Mucosa of gallbladder (tissue), 1 donor: Measurements from ENCODE around the gene BRPF1. TPM values are rescaled to one million over a fixed set of nuclear protein-coding genes. Genes with fewer than 3 reads are reported as not detected.
"Not testable (repeated sequence)": the region's sequence is repeated elsewhere in the genome, so short reads cannot be mapped to it uniquely, and the experiment has no call there.

Experiments
- DNase-seq: peaks from one replicate; pipeline ENCODE4 v3.0.0-alpha.2; 2020; ENCODE audit warnings: low spot score
- total RNA-seq: library from RNA; stranded (reverse); gene quantifications from one replicate; pipeline ENCODE4 v1.2.1, GENCODE V29; 2021
- donor health status: DM: no; HTN: no; CAD: no.

BRPF1 gene
- total RNA-seq, 1 donor from 2014 or later = 17.3 TPM

DNA sequence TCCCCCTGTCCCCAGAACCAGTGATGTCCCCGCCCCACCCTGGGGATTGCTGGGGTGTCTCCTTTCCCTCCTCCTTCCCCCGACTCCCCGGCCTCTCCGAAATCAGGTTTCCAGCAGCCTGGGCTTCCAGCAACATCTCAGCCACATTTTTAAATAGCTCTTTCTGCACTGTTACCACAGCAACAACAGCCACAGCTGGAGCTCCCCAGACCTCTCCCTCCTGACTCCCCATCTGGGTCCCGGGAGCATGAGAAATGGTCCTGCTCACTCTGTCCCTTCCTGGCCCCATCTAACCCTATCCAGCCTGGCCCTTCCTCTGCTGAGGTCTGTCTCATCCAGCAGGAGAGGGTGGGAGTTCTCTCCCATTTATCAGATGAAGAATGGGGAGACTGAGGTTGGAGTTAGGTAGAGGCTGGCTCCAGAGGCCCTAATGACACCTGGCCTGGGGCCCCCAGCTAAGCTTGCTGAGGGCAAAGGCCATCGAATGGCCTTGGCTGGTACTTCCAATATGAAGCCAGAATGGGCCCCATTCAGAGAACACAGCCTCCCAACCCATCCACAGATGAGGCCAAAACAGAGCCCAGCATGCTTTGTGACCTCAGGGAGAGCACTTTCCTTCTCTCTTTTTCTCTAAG lies 36.7 kb downstream of the BRPF1 start:
- DNase-seq = no peak

DNA sequence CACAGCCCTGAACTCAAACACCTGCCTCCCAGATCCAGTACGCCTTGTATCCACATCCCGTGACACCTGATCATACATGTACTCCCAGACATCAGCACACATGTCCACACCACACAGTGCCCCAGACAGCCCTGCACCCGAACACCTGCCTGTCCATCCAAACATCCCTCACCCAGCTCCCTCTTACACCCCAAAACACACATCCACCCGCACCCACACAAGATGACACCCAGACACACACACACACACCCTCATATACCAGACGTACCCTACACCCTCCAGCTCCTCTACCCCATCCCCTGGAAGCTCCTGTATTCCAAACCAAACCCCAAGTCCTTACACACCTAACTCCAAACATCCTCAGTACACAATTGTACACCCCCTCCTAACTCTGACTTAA lies 37.5 kb downstream of the BRPF1 start:
- DNase-seq = no peak

DNA sequence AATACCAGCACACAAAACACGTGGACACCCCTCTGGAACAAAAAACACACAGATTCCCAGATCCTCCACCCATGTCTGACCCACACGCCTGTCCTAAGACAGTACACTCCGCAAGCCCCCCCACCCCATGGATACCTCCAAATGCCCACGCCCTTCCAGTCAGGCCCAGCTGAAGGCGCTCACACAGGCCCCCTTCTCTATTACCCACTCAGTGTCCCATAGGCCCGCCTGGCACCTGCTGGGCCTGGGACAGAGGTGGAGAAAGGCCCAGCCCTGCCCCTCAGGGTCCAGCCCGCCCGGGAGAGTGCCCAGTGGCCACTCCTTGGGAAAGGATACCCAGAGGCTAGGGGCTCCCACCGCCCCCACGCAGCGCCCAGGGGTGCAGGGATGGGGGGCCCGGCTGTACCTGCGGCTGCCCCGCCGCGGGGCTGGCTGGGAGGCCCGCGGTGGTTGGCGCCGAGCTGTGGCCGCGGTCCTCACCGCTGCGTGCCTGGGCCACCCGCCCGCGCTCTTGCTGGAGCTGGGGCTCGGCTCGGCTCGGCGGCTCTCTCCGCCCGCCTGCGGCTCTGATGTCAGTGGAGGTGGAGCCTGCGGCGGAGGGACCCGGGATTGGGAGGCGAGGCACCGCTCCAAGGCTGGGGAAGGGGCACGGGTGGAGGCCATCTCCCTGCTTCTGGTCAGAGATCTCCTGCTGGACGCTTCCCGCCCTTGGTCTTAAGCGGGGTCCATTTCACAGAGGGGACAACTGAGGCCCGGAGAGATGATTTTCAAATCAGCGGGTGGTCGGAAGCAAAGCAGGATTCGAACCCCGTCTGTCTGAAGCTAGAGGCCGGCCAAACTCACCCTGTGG lies 38.1 kb downstream of the BRPF1 start, which contains the start of gene CAMK1:
Gene CAMK1, minus strand, starts transcription at position 522 of the 850 bp plus-strand sequence. CDS start 2,198 bp downstream, outside the sequence.
- DNase-seq = peak; percentile 82

DNA sequence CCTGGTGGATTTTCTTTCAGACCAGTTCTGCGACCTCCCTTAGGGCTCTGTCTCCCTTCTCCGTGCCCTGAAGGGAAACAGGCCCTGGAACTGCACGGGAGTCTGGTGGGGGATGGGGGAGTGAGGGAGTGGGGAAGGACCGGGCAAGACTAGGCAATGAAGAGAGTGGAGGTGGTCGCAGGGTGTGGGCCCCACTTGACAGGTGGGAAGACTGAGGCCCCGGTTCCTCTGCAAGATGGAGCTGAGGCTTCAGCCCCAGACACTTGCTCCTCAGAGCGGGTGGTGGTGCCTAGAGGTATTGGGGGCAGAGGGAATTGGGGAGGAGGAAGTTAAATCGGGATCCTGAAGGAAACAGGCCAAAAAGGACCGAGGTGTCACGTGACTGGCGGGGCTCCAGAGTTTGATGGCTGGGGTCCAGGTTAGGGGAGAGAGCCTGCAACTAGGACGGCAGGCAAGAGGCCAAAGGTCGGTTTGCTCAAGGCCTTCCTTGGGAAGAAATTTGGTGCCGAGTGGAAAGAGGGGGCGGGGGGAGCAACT lies 38.8 kb downstream of the BRPF1 start:
- DNase-seq = peak; percentile 89

DNA sequence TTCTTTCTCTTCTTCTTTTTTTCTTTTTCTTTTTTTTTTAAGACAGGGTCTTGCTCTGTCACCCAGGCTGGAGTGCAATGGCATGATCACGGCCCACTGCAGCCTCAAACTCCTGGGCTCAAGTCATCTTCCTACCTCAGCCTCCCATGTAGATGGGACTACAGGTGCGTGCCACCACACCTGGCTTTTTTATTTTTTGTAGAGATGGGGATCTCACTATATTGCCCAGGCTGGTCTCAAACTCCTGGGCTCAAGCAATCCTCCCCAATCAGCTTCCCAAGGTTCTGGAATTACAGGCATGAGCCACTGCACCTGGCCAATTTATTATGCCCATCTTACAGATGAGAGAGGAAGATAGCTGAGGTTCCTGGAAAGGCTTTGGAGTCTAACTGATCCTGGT lies 39.5 kb downstream of the BRPF1 start:
- DNase-seq = not testable (repeated sequence)

DNA sequence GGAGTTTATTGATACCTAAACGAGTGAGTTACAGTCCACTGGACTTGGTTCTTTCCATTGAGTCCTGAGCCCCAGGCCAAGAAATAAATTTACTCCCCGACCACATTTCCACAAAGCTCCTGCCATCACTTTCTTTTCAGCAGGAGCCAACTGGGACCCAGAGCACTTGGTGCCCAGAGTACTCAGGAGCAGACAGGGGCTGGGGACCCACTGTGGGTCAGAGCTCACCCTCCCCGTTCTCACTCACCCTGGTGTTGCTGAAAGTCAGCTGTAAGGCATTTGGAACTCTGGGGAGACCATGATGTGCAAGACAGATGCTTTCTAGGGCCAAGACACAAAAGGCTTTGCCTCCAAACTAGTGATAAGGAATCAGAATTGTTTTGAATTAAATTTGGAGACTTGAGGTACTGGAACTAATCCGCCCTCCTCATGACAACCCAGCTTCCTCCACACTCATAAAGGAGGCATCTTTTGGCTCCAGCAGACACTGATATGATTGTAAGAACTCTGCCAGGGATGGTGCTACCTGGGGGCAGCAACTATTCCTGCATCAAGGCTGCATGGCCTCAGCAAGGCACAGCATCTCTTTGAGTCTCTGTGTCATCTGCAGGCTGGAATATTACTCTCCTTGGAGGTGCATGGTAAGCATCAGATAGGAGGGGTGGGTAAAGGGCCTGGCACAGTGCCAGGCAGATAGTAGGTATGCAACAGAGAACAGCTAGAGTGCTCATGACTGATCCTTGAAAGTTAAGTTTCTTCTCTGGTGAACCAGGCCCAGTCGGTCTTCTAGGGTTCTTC lies 45.6 kb downstream of the BRPF1 start:
- no peak for DNase-seq

DNA sequence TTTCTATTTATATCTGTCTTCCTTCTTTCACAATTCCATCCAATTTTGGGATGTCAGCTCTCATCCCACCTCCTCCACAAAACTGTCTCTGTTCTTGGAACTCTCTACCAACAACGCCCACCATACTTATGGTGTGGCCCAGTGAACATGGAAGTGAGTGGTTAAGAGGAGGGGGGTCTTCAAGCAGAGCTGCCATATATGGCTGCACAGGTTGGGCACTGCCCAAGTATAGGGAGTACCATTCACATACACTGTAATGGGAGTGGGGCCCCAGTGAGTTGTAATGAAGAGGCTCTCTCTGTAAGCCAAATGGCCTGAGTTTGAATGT lies 46.1 kb downstream of the BRPF1 start:
- DNase-seq = no peak

DNA sequence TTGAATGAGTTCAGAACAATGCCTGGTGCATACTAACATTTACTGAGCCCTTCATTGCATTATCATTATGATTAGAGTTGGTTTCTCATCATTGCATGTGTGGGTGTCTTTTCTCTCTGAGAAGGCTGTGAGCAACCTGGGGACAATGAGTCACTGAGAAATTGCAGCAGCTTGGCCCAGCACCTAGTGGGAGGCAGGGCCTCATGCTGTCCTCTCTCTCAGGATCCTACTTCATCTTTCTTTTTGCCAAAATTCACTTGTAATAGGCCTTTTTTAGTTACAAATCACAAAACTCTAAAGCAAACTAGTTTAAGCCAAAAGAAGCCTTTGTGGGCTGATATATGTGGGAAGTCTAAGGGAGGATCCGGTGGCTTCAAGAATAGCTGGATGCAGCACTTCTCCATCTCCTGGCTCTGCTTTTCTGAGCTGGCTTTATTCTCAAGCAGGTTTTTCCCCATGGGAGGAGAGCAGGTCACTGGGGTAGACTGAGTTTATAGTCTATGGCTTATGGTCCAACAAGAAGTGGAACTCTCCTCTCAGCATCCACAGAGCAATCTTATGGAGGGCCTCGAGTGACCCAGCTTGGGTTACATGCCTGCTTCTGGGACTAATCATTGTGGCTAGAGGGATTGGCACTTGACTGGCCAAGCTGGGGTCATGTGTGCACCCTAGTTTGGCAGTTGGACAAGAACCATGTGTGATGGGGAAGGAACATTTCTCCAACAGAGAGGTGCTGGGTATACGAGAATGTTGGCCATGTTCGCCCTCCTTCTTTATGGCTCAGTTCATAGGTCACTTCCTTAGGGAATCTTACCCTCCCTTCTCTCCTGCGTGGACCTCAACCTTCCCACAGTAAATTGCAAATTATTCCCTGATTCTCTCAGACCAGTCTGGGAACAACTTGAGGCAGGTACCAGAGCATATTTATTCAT lies 46.9 kb downstream of the BRPF1 start:
- no peak for DNase-seq

DNA sequence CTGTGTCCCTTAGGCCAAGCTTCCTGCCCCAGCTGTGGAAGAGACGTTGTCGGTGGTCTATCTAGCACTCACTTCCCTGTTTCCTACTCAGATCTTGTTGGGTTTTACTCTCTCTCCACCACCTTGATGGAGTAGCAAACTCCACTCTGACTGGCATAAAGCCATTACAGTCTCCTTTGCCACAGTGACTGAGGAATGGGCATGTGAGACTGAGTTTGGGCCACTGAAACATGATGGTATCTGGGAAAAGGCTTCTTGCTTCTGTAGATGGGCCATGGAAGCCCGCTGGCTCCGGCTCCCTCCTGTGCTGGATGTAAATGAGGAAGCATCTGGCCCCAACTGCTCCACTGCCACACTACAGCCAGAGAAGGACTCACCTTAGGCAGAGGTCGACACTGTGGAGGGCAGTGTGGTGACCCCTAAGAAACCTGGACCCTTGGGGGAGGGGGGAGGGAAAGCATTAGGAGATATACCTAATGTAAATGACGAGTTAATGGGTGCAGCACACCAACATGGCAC lies 47.6 kb downstream of the BRPF1 start:
- DNase-seq = no peak

DNA sequence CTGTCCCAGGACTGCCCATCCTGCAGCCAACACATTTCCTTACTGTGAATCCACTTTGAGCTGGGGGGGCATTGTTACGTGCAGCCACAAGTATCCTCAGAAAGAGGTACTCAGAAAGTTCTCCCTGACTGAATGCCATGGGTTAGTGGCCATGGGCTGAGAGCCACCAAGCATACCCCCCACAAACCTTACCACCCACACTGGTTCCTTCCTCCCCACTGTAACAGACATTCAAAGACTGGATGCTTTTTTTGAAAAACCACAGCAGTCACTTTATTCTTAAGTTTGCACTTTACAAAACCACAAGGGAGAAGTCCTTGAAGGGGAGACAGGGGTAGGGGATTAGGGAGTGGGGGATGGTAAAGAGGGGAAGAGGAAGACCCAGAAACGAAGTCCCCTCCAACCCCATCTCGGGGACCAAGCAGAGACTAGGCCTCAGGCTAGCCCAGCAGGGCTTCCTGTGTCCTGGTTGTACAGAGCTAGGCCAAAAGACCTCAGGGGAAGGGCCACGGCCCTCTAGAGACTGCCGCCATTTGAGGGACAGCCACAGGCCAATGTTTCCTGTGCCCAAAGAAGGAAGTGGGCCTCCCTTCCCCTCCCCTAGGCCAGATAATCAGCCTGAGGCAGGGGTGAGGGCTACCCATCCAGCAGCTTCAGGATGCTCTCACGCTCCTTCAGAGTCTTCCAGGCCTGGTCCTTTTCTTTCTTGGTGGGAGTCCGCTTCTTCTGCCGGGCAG lies 48.4 kb downstream of the BRPF1 start:
- DNase-seq = peak; percentile 30

DNA sequence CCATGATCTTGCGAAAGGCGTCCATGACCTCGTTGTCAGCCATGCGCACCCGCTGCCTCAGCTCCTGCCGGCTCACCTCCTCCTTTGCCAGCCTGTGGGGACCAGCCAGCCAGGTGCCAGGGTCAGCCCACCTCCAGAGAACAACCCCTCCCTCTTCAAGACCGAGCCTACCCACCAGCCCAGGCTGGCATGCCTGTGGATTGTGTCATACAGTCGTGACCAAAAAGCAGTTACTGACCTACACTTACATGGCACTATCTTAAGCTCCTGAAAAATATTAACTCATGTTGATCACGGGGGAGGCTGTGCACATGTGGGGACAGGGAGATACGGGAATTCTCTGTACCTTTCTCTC lies 48.9 kb downstream of the BRPF1 start:
- no peak for DNase-seq

DNA sequence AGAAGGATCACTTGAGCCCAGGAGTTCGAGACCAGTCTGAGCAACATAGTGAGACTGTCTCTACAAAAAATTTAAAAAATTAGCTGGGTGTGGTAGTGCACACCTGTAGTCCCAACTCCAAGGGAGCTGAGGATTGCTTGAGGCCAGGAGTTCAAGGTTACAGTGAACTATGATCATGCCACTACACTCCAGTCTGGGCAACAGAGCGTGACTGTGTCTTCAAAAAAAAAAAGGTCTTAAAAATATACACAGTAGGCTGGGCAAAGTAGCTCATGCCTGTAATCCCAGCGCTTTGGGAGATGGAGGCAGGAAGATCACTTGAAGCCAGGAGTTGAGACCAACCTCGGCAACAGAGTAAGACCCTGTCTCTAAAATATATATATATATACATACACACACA lies 49.4 kb downstream of the BRPF1 start:
- DNase-seq = no peak

DNA sequence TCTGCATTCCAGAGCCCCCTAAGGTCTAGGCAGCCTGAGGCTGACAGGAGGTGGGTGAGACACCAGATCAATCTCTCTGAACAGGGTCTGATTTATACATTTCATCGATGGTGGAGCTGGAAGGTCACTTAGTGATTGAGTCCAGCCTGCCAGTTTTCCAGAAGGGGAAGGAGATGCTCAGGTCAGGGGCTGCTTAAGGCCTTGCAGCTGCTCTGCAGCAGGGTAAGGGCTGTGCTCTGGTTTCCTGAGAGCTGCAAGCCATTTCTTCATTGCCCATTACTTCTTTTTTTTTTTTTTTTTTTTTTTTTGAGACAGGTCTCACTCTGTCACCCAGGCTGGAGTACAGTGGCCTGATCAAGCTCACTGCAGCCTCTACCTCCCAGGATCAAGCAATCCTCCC lies 50.0 kb downstream of the BRPF1 start:
- DNase-seq = no peak

DNA sequence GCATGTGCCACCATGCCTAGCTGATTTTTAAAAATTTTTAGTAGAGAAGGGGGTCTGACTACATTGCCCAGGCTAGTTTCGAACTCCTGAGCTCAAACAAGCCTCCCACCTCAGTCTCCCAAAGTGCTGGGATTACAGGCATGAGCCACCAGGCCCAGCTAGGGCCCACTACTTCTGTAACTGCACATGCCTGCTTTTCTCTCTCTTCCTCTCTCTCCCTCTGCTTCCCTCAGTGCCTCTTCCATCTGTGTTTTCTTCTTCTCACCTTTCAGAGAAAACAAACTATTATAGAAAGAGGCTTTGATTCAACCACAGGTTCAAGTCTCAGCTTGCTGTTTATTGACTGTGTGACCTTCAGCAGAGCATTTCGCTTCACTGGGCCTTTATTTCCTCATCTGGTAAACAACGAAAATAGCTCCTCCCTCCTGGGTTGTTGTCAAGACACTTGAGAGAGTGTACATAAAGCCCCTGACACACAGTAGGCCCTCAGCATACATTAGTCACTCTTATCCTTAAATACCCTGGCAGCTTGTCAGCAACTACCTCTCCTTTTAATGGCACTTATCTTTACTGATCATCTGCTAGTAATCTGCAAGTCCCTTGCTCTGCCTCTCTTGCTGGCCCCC lies 50.6 kb downstream of the BRPF1 start:
- DNase-seq = no peak

DNA sequence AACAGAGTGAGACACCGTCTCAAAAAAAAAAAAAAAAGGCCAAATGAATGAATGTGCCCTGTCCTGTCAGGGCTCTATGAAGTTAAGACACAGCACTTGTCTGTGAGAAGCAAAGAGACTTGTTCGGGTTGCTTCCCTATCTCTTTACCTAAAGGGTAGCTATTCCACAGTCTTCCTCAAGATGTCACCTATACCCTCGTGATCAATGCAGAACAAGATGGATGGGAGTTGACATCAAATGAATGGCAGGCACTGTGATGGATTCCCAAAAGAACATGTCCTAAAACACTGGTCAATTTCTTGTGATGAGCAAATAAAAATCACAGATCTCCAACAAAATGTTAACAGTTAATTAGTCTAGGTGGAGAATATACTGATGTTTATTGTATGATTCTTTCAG lies 51.2 kb downstream of the BRPF1 start:
- no peak for DNase-seq

DNA sequence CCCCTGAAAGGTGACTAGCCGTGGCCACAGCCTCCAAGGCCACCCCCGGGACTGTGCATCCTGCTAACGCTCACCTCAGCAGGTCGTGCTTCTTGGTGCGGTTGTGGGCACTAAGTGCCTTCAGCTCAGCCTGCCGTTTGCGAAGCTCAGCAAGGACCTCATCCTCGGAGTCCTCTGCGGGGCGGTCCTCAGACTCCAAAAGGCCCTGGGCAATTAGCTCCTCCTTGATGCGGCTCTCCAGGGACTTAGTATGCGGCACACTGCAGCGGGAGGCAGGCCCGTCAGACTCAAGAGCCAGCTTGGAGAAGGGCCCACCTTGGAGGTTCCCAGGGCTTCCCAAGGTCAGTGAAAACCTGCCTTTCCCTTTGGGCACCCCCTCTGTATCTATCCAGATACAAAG lies 52.4 kb downstream of the BRPF1 start:
- no peak for DNase-seq

DNA sequence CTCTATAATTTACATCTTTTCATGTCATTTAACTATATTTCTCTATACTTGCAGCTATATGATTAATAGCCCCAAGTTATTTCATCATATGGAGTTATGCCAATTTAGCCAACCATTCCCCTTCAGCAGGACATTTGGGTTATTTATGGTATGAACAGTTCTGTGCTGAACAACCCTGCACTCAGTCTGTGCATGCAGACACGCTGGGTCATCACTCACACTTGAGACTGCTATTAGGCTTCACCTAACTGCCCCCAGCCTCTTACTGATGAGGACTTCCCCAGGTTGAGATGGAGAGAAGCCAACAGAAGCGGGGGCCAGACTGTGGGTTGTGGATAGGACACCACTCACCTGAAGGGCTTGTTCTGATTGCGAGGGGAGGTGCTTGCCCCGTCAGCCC lies 53.4 kb downstream of the BRPF1 start:
- no peak for DNase-seq

DNA sequence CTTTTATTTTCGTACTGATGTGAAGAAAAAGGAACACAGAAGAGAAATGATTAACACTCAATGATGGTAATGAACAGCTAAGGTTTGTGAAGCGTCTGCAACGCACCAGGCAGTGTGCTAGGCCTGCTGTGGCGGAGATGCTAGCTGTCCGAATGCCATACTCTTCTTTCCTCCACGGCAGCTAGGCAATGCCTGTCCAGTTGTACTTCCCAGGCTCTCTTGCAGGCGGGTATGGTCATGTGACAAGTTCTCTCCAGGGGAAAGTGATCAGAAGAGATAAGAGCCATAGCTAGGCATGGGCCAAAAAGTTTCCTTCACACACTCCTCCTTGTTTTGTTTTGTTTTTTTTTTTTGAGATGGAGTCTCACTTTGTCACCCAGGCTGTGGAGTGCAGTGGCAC lies 54.1 kb downstream of the BRPF1 start:
- DNase-seq = no peak

DNA sequence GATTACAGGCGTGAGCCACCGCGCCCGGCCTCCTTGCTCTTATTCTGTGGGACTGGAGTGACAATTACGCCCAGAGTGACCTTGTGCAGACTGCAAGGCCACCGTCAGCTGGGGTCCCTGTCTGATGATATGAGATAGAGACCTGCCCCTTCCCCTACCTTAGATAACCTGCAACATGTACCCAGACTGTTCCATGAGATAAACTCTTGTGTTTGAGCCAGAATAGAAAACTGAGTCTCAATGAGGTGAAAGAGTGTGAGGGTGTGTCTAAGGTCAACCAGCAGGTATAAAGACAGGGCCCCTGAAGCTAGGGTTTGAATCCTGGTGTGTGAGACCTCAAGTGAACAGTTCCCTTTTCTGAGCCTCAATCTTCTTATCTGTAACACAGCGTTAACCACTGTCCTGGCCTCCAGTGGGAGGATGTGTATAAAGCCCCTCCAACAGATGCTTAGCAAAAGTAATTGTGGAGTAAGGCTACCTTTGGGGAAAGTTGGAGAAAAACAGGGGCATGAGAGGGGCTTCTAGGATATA lies 54.7 kb downstream of the BRPF1 start:
- no peak for DNase-seq
